Prostate gland (tissue), 2 donors: Measurements from ENCODE around the gene PLEKHA7. TPM values are rescaled to one million over a fixed set of nuclear protein-coding genes. Genes with fewer than 3 reads are reported as not detected.

Experiments
- DNase-seq: peaks from one replicate; pipeline ENCODE4 v3.0.0-alpha.2; 2019; ENCODE audit warnings: low spot score
- H3K27ac ChIP-seq, 2 donors: fragments of 200-600 bp; sonication (generic); 2 replicates each; pipeline ENCODE4 v1.5.1; 2017 to 2019
- H3K27me3 ChIP-seq: fragments of 200-600 bp; sonication (generic); replicated peaks from 2 replicates; pipeline ENCODE4 v1.5.1; 2019; ENCODE audit not compliant: insufficient read depth
- H3K36me3 ChIP-seq, 2 donors: fragments of 200-600 bp; sonication (generic); 1 replicate in 1 of 2; 2 replicates in 1 of 2; pipeline versions ENCODE4 v1.5.1 to v1.8.1; 2017 to 2019
- H3K4me1 ChIP-seq: fragments of 200-600 bp; sonication (generic); replicated peaks from 2 replicates; pipeline ENCODE4 v1.5.1; 2019
- H3K4me3 ChIP-seq, 2 donors: fragments of 200-600 bp; sonication (generic); 2 replicates each; pipeline ENCODE4 v1.5.1; 2017 to 2019
- H3K9me3 ChIP-seq: fragments of 200-600 bp; sonication (generic); 2 replicates; pipeline ENCODE4 v1.5.1; 2017
- POLR2A ChIP-seq: fragments of 450-650 bp; IDR thresholded peaks from one replicate; pipeline ENCODE4 v1.6.1; 2016; ENCODE audit warnings: antibody characterized with exemption, mild to moderate bottlenecking
- POLR2AphosphoS5 ChIP-seq: sonication (generic); formaldehyde crosslinking; IDR thresholded peaks from one replicate; pipeline ENCODE4 v1.6.1; 2017; ENCODE audit warnings: antibody characterized with exemption
- WGBS: methylation state at CpG from one replicate; pipeline ENCODE4 v1.1.5; 2018; 5-methylcytosine and 5-hydroxymethylcytosine counted together
- intact Hi-C: fragments of 100-400 bp; cut with DNase I; formaldehyde crosslinking; loops from one replicate; pipeline ENCODE4 v1.14.2; 2022
- total RNA-seq, 2 donors: library from RNA; depleted of rRNA; stranded (reverse); fragments of >200 nt; gene quantifications; one replicate each; pipeline ENCODE4 v1.1.0, GENCODE V29; 2016
- TF ChIP-seq, protein P1 (sequence below), 4 experiments: fragments of 200-600 bp in 2 of 4; fragments of 450-650 bp in 2 of 4; sonication (generic) in 2 of 4; IDR thresholded peaks; 1 replicate in 3 of 4; 2 replicates in 1 of 4; pipeline ENCODE4 v1.5.1; 2016 to 2019; ENCODE audit warnings: antibody characterized with exemption in 4 of 4, mild to moderate bottlenecking in 2 of 4, moderate library complexity in 2 of 4

Gene PLEKHA7
- total RNA-seq, 2 donors from 2014 or later, result 14.6 to 38.3 TPM

DNA sequence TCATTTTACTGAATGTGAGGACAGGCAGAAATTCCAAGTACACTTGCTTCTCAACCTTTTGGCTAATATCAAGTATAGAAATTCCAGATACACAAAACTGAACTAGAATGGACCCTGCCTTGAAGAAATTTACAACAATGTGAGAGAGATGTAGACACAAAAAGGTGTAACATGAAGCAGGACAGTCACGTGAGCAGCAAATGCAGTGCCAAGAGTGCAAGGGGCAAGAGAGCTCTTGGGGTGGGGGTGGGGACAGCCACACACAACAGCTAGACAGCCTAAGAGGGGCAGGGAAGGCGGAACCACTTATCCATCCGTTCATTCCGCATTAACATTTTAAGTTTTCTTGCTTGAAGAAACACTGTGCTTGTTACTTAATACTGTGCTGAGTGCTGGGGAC, 28.9 kb downstream of the PLEKHA7 start:
- Histone ChIP-seq H3K36me3 (no peaks in the 10 kb centered on the region), H3K4me1 (peaks cover 13% of the 10 kb centered on the region), H3K27me3 (no peaks in the 10 kb centered on the region), H3K9me3 (no peaks in the 10 kb centered on the region), H3K27ac (no peak overlapping the region), H3K4me3 (no peak overlapping the region)
- DNase-seq, result no peak
- WGBS, result 88% methylated on average over 4 of the region's 4 CpGs
- no peak for TF ChIP-seq POLR2AphosphoS5
- TF ChIP-seq, protein P1, sequence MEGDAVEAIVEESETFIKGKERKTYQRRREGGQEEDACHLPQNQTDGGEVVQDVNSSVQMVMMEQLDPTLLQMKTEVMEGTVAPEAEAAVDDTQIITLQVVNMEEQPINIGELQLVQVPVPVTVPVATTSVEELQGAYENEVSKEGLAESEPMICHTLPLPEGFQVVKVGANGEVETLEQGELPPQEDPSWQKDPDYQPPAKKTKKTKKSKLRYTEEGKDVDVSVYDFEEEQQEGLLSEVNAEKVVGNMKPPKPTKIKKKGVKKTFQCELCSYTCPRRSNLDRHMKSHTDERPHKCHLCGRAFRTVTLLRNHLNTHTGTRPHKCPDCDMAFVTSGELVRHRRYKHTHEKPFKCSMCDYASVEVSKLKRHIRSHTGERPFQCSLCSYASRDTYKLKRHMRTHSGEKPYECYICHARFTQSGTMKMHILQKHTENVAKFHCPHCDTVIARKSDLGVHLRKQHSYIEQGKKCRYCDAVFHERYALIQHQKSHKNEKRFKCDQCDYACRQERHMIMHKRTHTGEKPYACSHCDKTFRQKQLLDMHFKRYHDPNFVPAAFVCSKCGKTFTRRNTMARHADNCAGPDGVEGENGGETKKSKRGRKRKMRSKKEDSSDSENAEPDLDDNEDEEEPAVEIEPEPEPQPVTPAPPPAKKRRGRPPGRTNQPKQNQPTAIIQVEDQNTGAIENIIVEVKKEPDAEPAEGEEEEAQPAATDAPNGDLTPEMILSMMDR (IDR thresholded peaks at IDR 0.05), result no peak
- no peak for TF ChIP-seq POLR2A
- intact Hi-C loops, result no loop called here

DNA sequence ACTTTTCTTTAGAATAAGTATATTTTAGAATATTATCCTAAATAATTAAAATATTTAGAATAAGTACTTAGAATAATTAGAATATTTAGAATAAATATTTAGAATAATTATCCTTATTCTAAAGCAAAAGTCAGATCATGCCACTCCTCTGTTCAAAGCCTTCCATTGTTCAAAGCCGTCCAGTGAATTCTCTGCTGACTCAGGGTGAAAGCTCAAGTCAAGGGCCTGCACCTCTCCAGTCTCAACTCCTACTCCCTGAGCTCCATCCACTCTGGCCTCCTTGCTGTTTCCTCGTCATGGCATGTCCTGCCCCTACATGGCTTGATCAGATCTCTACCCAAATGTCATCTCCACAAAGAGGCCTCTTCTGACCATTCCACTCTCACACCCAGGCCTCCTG, 30.0 kb downstream of the PLEKHA7 start:
- H3K27me3 ChIP-seq, result no peaks in the 10 kb centered on the region
- DNase-seq, result no peak
- no peak overlapping the region for H3K4me3 ChIP-seq
- H3K4me1 ChIP-seq, result peaks cover 13% of the 10 kb centered on the region
- no peak for TF ChIP-seq POLR2AphosphoS5
- no peak for TF ChIP-seq POLR2A
- TF ChIP-seq, protein P1 (IDR thresholded peaks at IDR 0.05), result no peak
- no peak overlapping the region for H3K27ac ChIP-seq
- H3K9me3 ChIP-seq, result no peaks in the 10 kb centered on the region
- H3K36me3 ChIP-seq, result no peaks in the 10 kb centered on the region
- 90% methylated on average over 2 of the region's 2 CpGs for WGBS
- intact Hi-C loops, result no loop called here

DNA sequence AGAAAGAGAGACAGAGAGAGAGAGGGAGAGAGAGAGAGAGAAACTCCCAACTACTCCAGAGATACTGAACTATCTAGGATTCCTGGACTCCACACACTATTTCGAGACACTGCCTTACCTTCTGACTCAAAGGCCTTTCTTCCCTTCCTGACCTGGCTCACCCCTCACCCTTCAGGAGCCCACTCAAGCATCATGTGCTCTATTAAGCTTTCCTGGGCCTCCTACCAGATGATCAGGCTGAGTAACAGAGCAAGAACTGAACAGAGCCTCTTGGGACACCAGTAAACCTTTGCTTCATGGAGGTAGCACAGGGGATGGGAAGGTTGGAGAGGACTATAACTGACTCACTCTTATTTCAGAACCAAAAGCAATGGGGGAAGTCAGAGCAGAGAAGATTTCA, 31.4 kb downstream of the PLEKHA7 start:
- 89% methylated on average over 1 of the region's 1 CpG for WGBS
- no peak overlapping the region for H3K4me3 ChIP-seq
- H3K27ac ChIP-seq, result no peak overlapping the region
- DNase-seq, result no peak
- no peaks in the 10 kb centered on the region for H3K27me3 ChIP-seq
- intact Hi-C loops, result no loop called here
- H3K4me1 ChIP-seq, result peaks cover 13% of the 10 kb centered on the region
- TF ChIP-seq, protein P1 (IDR thresholded peaks at IDR 0.05), result no peak
- TF ChIP-seq POLR2AphosphoS5, result no peak
- no peak for TF ChIP-seq POLR2A
- H3K9me3 ChIP-seq, result no peaks in the 10 kb centered on the region
- no peaks in the 10 kb centered on the region for H3K36me3 ChIP-seq

DNA sequence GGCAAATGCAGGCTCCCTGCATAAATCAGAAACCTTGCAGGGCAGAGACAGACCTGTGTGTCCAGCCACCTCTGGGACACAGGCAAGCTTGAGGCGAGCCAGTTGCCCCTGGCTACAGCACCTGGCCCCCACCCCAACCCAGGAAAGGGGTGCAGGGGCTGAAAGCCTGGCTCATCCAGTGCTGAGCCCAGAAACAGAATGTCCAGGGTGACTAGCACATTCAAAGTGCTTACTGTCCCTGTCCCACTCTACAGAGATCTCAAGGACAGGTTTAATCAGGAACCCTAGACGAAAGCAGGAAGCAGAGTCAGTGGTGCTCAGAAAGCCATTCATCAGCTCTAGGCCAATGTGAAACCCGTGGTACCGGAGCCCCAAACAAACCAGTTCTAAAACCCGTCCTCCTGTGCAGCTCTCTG, 31.9 kb downstream of the PLEKHA7 start:
- DNase-seq, result no peak
- no peak overlapping the region for H3K27ac ChIP-seq
- peaks cover 11% of the 10 kb centered on the region for H3K4me1 ChIP-seq
- no peak overlapping the region for H3K4me3 ChIP-seq
- no peaks in the 10 kb centered on the region for H3K36me3 ChIP-seq
- 56% methylated on average over 5 of the region's 5 CpGs for WGBS
- TF ChIP-seq POLR2A, result no peak
- TF ChIP-seq, protein P1 (IDR thresholded peaks at IDR 0.05), result no peak
- no peak for TF ChIP-seq POLR2AphosphoS5
- intact Hi-C loops, result no loop called here
- no peaks in the 10 kb centered on the region for H3K27me3 ChIP-seq
- no peaks in the 10 kb centered on the region for H3K9me3 ChIP-seq

DNA sequence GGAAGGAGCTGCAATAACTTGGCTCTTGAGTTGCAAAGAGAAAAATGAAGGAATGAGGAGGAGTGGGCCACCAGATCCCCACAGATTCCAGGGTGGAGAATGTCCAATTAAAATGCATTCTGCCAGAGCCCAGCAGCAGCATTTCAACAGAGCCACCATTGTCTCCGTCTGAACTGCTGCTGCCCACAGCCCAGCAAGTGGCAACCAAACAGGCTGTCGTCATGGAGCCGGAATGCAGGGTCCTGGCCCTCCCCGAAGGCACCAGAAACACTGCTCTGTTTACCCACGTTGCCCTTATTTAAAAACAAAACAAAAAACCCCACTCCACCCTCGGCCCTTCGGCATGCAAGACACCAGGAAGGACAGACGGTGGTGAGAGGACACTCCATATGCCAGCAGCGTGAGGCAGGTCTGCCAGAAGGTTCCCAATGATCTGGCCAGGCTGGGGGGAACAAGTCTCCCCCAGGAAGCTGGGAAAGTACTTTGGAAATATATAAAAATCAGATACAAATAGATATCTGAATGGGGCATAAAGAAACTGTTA, 32.5 kb downstream of the PLEKHA7 start:
- H3K27me3 ChIP-seq, result no peaks in the 10 kb centered on the region
- no peaks in the 10 kb centered on the region for H3K36me3 ChIP-seq
- no peak overlapping the region for H3K4me3 ChIP-seq
- TF ChIP-seq, protein P1 (IDR thresholded peaks at IDR 0.05), result no peak
- no peak for TF ChIP-seq POLR2A
- TF ChIP-seq POLR2AphosphoS5, result no peak
- H3K27ac ChIP-seq, result no peak overlapping the region
- 42% methylated on average over 9 of the region's 9 CpGs for WGBS
- DNase-seq, result no peak
- intact Hi-C loops, result no loop called here
- H3K4me1 ChIP-seq, result peaks cover 6% of the 10 kb centered on the region
- H3K9me3 ChIP-seq, result no peaks in the 10 kb centered on the region
